ENCODE data around the gene ARHGDIB. TPM values are rescaled to one million over a fixed set of nuclear protein-coding genes. Genes with fewer than 3 reads are reported as not detected.

The ARHGDIB gene
- total RNA-seq, 1 experiment from 2014 or later, result 1.6 TPM

- no peak overlapping the region for H3K27ac Mint-ChIP-seq
- H3K4me1 Mint-ChIP-seq, result peaks cover 6% of the 10 kb centered on the region; the same call in 1 of the 2 replicates
- ChIA-PET CTCF (interaction anchor here (0.8 to 1.5 kb wide), 7 partner anchors 9 to 177 kb away, joined by 3 to 6 read pairs (median 4); no protein-coding TSS in a partner anchor), POLR2A (no interaction called here)
- H3K36me3 Mint-ChIP-seq, result no peaks in the 10 kb centered on the region
- no peaks in the 10 kb centered on the region for H3K9me3 Mint-ChIP-seq
- ATAC-seq (peak; percentile 78), DNase-seq (ENCODE audit: low spot score) (no peak)
- H3K27me3 Mint-ChIP-seq (ENCODE audit: low read depth), result no peaks in the 10 kb centered on the region
- no peak overlapping the region for H3K4me3 Mint-ChIP-seq
- no peak for TF ChIP-seq ZMAT4 (CRISPR knock-in tag; IDR thresholded peaks at IDR 0.05)
Measured at GRCh38 chr12:14901228-14901562, 60.2 kb downstream of the ARHGDIB start.

DNA sequence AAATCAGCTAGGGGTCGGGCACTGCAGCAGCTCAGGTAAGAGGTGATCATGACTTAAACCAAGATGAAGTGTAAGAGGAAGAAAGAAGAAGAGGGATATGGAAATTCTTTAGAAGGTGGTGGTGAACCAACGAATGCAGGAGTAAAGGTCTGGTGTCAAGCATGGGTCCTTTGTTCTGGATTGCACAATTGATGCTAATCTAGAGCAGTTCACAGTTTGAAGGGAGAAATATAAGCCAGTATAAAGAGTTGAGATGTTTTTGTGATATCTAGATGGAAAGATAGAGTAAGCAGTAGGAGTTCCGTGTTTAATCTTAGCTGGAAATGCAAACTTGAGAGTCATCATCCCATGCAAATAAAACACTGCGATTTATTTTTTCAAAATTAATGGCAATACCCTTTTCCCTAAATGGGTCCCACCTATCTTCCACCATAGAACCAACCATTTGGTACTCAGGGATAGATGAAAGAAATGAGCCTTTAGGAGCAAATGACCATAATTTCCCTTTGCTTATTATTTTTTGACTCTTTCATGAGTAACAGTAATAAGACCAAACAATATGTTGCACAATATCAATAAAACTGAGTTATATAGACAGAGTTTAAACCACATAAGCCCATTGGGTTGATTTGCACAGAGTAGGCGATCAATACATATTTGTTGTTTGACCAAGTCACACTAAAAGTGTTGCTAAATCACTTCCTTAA lies 60.7 kb downstream of the ARHGDIB start:
- no peak for ATAC-seq
- CTCF ChIA-PET, result interaction anchor here (1.2 to 1.5 kb wide), 3 partner anchors 27 to 89 kb away, joined by 5 to 6 read pairs (median 5); no protein-coding TSS in a partner anchor
- Mint-ChIP-seq H3K27me3 (ENCODE audit: low read depth) (no peaks in the 10 kb centered on the region), H3K9me3 (no peaks in the 10 kb centered on the region), H3K4me1 (peaks cover 8% of the 10 kb centered on the region), H3K36me3 (no peaks in the 10 kb centered on the region), H3K4me3 (no peak overlapping the region), H3K27ac (no peak overlapping the region)
- POLR2A ChIA-PET, result no interaction called here
- no peak for TF ChIP-seq ZNF317 (CRISPR knock-in tag; IDR thresholded peaks at IDR 0.05; ENCODE audit: borderline replicate concordance, low read depth)
- TF ChIP-seq NR3C1 (CRISPR knock-in tag; conservative IDR thresholded peaks at IDR 0.05; ENCODE audit: low read depth), result no peak
- TF ChIP-seq, protein P1, sequence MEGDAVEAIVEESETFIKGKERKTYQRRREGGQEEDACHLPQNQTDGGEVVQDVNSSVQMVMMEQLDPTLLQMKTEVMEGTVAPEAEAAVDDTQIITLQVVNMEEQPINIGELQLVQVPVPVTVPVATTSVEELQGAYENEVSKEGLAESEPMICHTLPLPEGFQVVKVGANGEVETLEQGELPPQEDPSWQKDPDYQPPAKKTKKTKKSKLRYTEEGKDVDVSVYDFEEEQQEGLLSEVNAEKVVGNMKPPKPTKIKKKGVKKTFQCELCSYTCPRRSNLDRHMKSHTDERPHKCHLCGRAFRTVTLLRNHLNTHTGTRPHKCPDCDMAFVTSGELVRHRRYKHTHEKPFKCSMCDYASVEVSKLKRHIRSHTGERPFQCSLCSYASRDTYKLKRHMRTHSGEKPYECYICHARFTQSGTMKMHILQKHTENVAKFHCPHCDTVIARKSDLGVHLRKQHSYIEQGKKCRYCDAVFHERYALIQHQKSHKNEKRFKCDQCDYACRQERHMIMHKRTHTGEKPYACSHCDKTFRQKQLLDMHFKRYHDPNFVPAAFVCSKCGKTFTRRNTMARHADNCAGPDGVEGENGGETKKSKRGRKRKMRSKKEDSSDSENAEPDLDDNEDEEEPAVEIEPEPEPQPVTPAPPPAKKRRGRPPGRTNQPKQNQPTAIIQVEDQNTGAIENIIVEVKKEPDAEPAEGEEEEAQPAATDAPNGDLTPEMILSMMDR (IDR thresholded peaks at IDR 0.05), result no peak
- TF ChIP-seq, protein P2, sequence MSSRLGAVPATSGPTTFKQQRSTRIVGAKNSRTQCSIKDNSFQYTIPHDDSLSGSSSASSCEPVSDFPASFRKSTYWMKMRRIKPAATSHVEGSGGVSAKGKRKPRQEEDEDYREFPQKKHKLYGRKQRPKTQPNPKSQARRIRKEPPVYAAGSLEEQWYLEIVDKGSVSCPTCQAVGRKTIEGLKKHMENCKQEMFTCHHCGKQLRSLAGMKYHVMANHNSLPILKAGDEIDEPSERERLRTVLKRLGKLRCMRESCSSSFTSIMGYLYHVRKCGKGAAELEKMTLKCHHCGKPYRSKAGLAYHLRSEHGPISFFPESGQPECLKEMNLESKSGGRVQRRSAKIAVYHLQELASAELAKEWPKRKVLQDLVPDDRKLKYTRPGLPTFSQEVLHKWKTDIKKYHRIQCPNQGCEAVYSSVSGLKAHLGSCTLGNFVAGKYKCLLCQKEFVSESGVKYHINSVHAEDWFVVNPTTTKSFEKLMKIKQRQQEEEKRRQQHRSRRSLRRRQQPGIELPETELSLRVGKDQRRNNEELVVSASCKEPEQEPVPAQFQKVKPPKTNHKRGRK (CRISPR knock-in tag; IDR thresholded peaks at IDR 0.05; ENCODE audit: borderline replicate concordance), result no peak
- TF ChIP-seq TCF7 (CRISPR knock-in tag; IDR thresholded peaks at IDR 0.05; ENCODE audit: low read depth), result no peak
- TF ChIP-seq ZNF219 (CRISPR knock-in tag; IDR thresholded peaks at IDR 0.05; ENCODE audit: borderline replicate concordance), result no peak
- no peak for TF ChIP-seq ZMAT4 (CRISPR knock-in tag; IDR thresholded peaks at IDR 0.05)
- no peak for TF ChIP-seq JAZF1 (CRISPR knock-in tag; IDR thresholded peaks at IDR 0.05)
- no peak for TF ChIP-seq E2F4 (CRISPR knock-in tag; IDR thresholded peaks at IDR 0.05; ENCODE audit: borderline replicate concordance, low read depth)
- TF ChIP-seq ESRRA (CRISPR knock-in tag; IDR thresholded peaks at IDR 0.05; ENCODE audit: borderline replicate concordance), result no peak
- TF ChIP-seq, protein P3, sequence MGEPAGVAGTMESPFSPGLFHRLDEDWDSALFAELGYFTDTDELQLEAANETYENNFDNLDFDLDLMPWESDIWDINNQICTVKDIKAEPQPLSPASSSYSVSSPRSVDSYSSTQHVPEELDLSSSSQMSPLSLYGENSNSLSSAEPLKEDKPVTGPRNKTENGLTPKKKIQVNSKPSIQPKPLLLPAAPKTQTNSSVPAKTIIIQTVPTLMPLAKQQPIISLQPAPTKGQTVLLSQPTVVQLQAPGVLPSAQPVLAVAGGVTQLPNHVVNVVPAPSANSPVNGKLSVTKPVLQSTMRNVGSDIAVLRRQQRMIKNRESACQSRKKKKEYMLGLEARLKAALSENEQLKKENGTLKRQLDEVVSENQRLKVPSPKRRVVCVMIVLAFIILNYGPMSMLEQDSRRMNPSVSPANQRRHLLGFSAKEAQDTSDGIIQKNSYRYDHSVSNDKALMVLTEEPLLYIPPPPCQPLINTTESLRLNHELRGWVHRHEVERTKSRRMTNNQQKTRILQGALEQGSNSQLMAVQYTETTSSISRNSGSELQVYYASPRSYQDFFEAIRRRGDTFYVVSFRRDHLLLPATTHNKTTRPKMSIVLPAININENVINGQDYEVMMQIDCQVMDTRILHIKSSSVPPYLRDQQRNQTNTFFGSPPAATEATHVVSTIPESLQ (CRISPR knock-in tag; IDR thresholded peaks at IDR 0.05), result no peak
- no peak for DNase-seq (ENCODE audit: low spot score)

DNA sequence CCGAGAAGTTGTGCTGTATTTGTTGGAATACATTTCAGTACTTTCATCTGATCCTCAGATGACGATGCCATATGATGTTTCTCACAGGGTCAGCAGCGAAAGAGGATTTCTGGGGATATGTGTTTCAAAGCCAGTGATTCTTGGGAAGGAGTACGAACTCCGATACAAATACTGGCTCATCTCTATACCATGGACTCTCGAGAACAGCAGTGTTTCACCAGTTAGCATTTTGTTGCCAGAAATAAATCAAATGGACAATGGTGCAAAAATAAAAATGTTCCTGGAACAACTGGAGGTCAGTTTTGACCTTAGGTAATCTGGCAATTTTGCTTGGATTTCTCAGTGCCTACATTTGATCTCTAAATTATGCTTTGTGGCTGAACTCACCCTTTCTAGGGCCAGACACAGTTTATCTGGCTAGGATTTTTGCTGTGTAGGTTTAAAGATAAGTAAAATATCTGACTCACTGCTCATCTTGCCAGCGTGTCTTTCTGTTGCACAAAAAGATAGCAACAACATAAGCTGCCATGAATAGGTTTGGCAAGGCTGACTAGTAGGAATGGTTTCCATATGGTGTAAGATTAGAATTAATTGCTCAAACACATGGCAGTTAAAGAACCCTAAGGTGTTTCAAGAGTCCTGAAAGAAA lies 64.8 kb downstream of the ARHGDIB start:
- CTCF ChIA-PET, result no interaction called here
- Mint-ChIP-seq H3K4me1 (peaks cover 19% of the 10 kb centered on the region), H3K36me3 (no peaks in the 10 kb centered on the region), H3K27ac (0 out of 2 replicates have a peak overlapping the region, but pooled peaks have one; percentile 25), H3K4me3 (no peak overlapping the region), H3K27me3 (ENCODE audit: low read depth) (no peaks in the 10 kb centered on the region), H3K9me3 (no peaks in the 10 kb centered on the region)
- TF ChIP-seq TP53 (CRISPR knock-in tag; IDR thresholded peaks at IDR 0.05), result no peak
- POLR2A ChIA-PET, result no interaction called here
- DNase-seq (ENCODE audit: low spot score), result no peak
- no peak for ATAC-seq

Measured in WTC11 (cell line).